Kidney (tissue), 14 donors: ENCODE results near the gene WNT2B. TPM values are rescaled to one million over a fixed set of nuclear protein-coding genes. Genes with fewer than 3 reads are reported as not detected.

ENCODE experiments used
- DNase-seq, 5 donors: peaks; one replicate each; pipeline ENCODE4 v3.0.0-alpha.2; 2013 to 2020
- FAIRE-seq: peaks from 2 replicates; lab custom pipeline; 2012; peaks lifted over from hg19 to GRCh38; lab: Jason Lieb, UNC
- H3K27ac ChIP-seq, 2 donors: one replicate each; pipeline ENCODE4 v1.7.0; 2013; ENCODE audit warnings: low read depth in 2 of 2, low read length in 2 of 2, inconsistent platforms in 1 of 2
- H3K27me3 ChIP-seq: one replicate; pipeline ENCODE4 v1.7.1; 2013; ENCODE audit warnings: low read length, inconsistent platforms; ENCODE audit not compliant: control insufficient read depth, insufficient read depth
- H3K36me3 ChIP-seq, 3 donors: one replicate each; pipeline versions ENCODE4 v1.7.0 to v1.7.1; 2013; ENCODE audit warnings: low read length in 3 of 3, control low read depth in 1 of 3, inconsistent platforms in 1 of 3; ENCODE audit not compliant: insufficient read depth in 3 of 3, control insufficient read depth in 2 of 3
- H3K4me1 ChIP-seq, 3 donors: one replicate each; pipeline versions ENCODE4 v1.7.0 to v1.7.1; 2013; ENCODE audit warnings: low read length in 3 of 3, inconsistent platforms in 1 of 3, low read depth in 1 of 3; ENCODE audit not compliant: control insufficient read depth in 2 of 3, insufficient read depth in 2 of 3
- H3K4me3 ChIP-seq, 3 donors: one replicate each; pipeline versions ENCODE4 v1.7.0 to v1.8.1; 2013; ENCODE audit warnings: low read length in 3 of 3, control low read depth in 1 of 3, inconsistent platforms in 1 of 3
- H3K9ac ChIP-seq, 3 donors: one replicate each; pipeline versions ENCODE4 v1.7.0 to v1.7.1; 2013; ENCODE audit warnings: low read length in 3 of 3, control low read depth in 1 of 3, inconsistent platforms in 1 of 3
- H3K9me3 ChIP-seq, 3 donors: one replicate each; pipeline versions ENCODE4 v1.7.0 to v1.7.1; 2013; ENCODE audit warnings: low read length in 3 of 3, control low read depth in 1 of 3, inconsistent platforms in 1 of 3; ENCODE audit not compliant: control insufficient read depth in 2 of 3, insufficient read depth in 1 of 3
- intact Hi-C: fragments of 100-400 bp; cut with DNase I; formaldehyde crosslinking; loops from one replicate; pipeline ENCODE4 v1.11.1; 2022
- polyA plus RNA-seq: library from polyadenylated mRNA; stranded (reverse); fragments of 350-450 nt; fragmentation: Illumina TruSeq; extraction: RNeasy Lipid Tissue Mini Kit (QIAGEN cat#74804); gene quantifications from one replicate; pipeline ENCODE4 v1.2.3, GENCODE V29; 2014; ENCODE audit warnings: low read depth, low replicate concordance; ENCODE audit not compliant: insufficient read depth
- total RNA-seq: library from RNA; stranded (reverse); fragmentation: NEBNext Ultra II Directional; extraction: Animal tissue kit (Norgen Biotek cat#: 25700); gene quantifications from one replicate; pipeline ENCODE4 v1.2.1, GENCODE V29; 2021
- TF ChIP-seq, protein P1 (sequence below): IDR thresholded peaks from 3 replicates; pipeline ENCODE4 v1.5.1; 2012; ENCODE audit warnings: mild to moderate bottlenecking, moderate library complexity, borderline replicate concordance; ENCODE audit not compliant: insufficient read depth; ENCODE audit errors: extremely low read depth
- donor health status: control.
- donor health status: control.
- donor health status: control.
- donor health status: control.
- donor health status: control.
- donor health status: DM: yes; HTN: yes; CAD: no.
- donor health status: Normal renal cell carcinoma (clear cell type).

The WNT2B gene
- total and polyA plus RNA-seq, 2 donors from 2014 or later: 0.75 to 4.7 TPM

DNA sequence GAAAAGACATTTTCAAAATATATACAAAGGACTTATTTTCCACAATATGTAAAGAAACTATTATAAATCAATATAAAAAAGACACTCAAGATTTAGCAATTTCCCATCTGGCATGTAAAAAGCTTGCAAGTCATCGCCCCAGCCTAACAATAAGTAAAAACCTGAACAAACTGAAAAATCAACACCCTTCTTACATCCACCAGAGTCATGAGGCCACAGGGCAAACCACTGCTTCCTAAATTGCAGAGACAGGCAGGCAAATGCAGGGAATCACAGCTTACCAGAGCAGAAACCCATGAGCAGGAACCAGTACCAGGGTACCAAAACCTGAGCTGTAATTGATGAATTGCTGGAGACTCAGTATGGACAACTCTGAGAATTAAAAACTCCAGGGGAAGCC, 16.7 kb upstream of the WNT2B start:
- FAIRE-seq (no peak), DNase-seq (no peak)
- no peak overlapping the region for H3K27ac ChIP-seq
- no peaks in the 10 kb centered on the region for H3K36me3 ChIP-seq
- intact Hi-C loops: no loop called here
- H3K9ac ChIP-seq: no peak overlapping the region
- H3K4me3 ChIP-seq: no peak overlapping the region
- TF ChIP-seq, protein P1, sequence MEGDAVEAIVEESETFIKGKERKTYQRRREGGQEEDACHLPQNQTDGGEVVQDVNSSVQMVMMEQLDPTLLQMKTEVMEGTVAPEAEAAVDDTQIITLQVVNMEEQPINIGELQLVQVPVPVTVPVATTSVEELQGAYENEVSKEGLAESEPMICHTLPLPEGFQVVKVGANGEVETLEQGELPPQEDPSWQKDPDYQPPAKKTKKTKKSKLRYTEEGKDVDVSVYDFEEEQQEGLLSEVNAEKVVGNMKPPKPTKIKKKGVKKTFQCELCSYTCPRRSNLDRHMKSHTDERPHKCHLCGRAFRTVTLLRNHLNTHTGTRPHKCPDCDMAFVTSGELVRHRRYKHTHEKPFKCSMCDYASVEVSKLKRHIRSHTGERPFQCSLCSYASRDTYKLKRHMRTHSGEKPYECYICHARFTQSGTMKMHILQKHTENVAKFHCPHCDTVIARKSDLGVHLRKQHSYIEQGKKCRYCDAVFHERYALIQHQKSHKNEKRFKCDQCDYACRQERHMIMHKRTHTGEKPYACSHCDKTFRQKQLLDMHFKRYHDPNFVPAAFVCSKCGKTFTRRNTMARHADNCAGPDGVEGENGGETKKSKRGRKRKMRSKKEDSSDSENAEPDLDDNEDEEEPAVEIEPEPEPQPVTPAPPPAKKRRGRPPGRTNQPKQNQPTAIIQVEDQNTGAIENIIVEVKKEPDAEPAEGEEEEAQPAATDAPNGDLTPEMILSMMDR: no peak
- no peaks in the 10 kb centered on the region for H3K4me1 ChIP-seq
- no peaks in the 10 kb centered on the region for H3K9me3 ChIP-seq
- no peaks in the 10 kb centered on the region for H3K27me3 ChIP-seq

DNA sequence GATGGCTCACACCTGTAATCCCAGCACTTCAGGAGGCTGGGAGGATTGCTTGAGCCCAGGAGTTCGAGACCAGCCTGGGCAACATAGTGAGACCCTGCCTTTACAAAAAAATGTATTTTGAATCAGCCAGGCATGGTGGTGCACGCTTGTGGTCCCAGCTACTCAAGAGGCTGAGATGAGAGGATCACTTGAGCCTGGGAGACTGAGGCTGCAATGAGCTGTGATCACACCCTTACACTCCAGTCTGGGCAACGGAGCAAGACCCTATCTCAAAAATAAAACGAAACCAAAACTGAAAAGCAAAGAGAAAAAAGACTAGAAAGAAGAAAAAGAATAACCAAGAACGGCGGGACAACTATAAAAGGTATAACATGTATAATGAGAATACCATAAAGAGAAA, 15.4 kb upstream of the WNT2B start:
- intact Hi-C loops: no loop called here
- TF ChIP-seq, protein P1: no peak
- Histone ChIP-seq H3K36me3 (no peaks in the 10 kb centered on the region), H3K27ac (no peak overlapping the region), H3K9me3 (no peaks in the 10 kb centered on the region), H3K9ac (no peak overlapping the region), H3K4me1 (no peaks in the 10 kb centered on the region), H3K27me3 (no peaks in the 10 kb centered on the region), H3K4me3 (no peak overlapping the region)
- FAIRE-seq: no peak
- no peak for DNase-seq

DNA sequence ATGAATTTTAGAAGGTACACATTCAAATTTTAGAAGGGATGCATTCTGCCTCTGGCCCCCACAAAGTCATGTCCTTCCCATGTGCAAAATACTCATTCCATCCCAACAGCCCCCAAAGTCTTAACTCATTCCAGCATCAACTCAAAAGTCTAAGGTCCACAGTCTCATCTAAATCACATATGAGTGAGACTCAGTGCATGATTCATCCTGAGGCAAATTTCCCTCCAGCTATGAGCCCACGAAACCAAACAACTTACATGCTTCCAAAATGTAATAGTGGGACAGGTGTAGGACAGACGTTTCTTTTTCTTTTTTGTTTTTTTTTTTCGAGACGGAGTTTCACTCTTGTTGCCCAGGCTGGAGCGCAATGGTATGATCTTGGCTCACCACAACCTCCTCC, 12.5 kb upstream of the WNT2B start:
- H3K36me3 ChIP-seq: no peaks in the 10 kb centered on the region
- intact Hi-C loops: no loop called here
- FAIRE-seq (no peak), DNase-seq (no peak)
- TF ChIP-seq, protein P1: no peak
- H3K4me1 ChIP-seq: no peaks in the 10 kb centered on the region
- no peak overlapping the region for H3K9ac ChIP-seq
- no peak overlapping the region for H3K4me3 ChIP-seq
- H3K27me3 ChIP-seq: no peaks in the 10 kb centered on the region
- no peak overlapping the region for H3K27ac ChIP-seq
- H3K9me3 ChIP-seq: no peaks in the 10 kb centered on the region
